GM21619 (cell line): Measurements from ENCODE around the gene TAF4B.
A peak's percentile ranks its signal among the peaks of the same experiment; 100 is the strongest.
"Not testable (repeated sequence)": the region's sequence is repeated elsewhere in the genome, so short reads cannot be mapped to it uniquely, and the experiment has no call there.

Experiments
- ATAC-seq: cut with Tn5 transposase; IDR thresholded peaks from one replicate; pipeline ENCODE4 v1.9.1; 2021; ENCODE audit not compliant: unreplicated experiment

The TAF4B gene

DNA sequence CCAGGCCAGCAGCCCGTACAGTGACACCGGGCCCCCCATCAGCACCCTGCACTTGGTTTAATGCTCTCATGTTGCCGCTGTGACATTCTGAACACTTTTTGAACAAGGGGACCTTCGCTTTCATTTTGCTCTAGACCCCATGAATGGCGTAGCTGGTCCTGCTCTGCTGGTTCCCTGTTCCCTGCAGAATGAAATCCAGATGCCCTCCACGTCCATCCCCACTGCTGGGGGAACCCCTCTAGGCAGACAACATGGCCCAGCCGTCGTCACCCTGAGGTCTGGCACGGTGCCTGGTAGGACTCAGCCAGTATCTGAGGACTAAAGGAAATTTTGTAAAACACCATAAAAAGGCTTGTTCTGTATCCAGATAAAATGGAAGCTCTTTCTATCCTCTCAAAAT lies 193.5 kb downstream of the TAF4B start:
- no peak for ATAC-seq

DNA sequence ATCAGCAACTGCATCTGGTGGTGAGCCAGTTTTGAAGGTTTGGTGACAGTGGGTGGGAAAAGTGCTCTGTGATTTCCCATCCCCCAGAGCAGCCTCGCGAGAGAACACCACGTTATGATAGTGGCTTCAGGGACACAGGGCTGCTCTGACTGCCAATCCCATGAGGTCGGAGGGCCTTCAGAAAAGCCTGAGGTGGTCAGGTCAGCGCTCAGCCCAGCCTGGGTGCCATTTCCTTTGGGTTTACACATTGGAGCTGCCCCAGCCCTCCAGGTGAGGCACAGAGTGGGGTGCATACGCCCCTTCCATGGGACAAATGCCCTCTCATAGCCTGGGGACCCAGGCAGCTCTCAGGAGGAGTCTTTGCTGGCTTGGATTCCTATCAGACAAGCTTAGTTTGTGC lies 195.3 kb downstream of the TAF4B start:
- no peak for ATAC-seq

DNA sequence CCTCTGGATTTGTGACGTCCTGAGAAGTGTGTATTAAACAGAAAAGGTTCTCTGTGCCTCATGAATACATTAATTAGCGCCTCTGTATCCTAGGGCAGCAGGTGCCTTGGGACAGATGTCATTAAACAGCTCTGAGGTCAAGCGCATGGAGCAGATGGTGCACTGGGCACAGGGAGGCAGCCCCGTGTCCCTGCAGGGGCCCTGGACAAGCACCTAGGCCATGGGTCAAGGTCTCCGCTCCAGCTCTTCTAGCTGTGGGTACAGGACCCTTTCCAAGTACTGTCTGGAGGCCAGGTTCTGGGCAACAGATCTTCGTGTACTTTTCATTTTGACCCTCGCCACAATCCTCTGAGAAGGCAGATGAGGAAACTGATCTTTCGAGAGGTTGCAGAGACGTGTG lies 195.7 kb downstream of the TAF4B start:
- ATAC-seq, result no peak

GRCh38 chr18:26422472-26423162 lies 196.4 kb downstream of the TAF4B start:
- ATAC-seq, result peak; percentile 83

DNA sequence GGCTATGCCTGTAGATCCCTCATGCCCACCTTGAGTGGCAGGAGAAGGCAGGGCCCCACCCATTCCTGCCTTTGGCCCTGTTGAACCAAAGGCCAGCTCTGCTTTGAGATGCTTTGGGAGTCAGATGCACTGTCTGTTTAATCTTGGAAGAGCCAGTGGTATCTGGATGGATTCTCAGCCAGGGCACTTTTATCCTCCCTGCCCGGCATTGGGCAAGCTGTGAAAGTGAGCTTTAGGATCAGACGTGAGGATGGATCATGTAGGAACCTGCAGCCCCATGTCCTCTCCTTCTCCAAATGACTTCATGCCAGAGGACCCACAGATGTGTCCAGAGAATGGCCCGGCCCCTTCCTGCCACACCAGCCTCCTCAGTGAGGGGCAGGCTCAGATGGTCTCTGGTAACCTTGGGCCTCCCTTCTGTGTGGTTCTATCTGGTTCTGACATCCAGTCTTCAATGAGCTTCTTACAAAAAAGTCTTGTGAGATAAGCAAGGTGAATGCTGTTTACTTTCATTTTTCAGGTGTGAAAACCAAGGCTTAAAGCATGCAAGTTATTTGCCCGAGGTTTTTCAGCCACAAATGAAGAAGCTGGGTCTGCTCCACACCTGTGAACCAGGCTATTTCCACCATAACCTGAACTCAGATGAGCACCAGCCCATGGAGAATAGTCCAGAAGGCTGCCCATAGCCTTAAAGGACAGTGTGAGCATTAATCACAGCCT lies 198.3 kb downstream of the TAF4B start:
- no peak for ATAC-seq

- no peak for ATAC-seq
Observed at GRCh38 chr18:26425148-26425531, 198.9 kb downstream of the TAF4B start.

GRCh38 chr18:26429535-26430226 lies 203.4 kb downstream of the TAF4B start:
- ATAC-seq, result no peak

DNA sequence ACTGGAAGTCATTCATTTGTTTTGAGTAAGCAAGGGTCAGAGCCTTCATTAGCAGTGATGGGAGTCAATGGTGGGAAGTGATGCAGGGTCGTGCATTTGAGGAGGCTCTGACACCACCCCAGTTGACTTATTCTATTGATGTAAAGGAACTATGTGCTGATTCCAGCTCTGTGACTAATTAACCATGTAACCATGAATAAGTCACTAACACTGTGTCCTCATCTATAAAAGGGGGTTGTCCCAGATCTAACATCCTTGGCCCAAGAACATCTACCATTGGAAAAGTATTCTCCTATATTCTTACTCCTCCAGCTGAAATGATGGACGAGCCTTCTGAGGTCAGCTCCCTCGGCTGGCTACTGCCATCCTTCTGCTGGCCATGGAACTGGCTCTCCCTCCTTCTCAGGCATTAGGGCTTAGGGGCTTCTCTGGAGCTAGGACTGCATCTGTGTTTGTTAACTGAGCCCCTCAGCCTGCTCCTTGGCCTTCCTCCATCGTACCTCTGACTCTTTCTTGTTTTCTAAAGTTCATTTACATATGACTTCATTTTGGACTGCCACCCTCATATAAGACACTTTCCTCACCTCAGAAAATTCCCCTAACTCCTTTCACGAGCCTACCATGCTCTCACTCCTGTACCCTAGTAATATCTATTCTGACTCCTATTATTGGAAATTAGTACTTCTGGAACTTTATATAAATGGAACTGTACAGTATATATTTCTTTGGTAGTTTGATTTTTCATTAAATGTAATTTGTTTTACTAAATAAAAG lies 206.6 kb downstream of the TAF4B start:
- ATAC-seq, result no peak

DNA sequence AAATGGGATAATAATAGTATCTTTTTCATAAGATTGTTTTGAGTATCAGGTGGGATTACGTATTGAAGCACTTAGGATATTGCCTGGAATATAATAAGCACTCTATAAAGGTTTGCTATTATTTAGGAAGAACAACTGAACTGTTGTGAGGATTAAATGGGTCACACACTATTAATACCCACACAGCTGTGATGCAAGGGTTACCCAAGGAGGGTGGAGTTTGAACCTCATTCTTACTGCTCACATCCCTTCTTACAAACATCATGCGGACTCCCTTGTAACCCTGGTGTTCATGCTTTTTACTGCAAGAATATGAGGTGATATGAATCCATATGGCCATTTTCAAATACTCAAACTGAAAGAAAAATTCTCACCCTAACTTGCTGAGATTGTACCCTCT lies 208.6 kb downstream of the TAF4B start:
- no peak for ATAC-seq

- ATAC-seq, result no peak
Observed at GRCh38 chr18:26435415-26436095, 209.3 kb downstream of the TAF4B start.

GRCh38 chr18:26436176-26437051 lies 210.2 kb downstream of the TAF4B start:
- ATAC-seq, result no peak

DNA sequence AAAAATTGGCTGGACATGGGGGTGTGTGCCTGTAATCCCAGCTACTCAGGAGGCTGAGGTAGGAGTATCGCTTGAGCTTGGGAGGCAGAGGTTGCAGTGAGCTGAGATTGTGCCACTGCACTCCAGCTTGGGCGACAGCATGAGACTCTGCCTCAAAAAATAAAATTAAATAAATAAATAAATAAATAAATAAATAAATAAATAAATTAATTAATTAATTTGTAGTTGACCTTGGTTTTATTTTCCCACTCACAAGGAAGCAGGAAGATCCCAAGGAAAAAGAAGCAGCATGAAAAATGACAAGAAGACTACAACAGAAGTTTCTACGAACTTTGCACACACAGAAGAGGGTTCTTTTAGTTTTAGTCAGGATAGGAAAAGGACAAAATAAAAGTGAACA lies 211.4 kb downstream of the TAF4B start:
- ATAC-seq, result not testable (repeated sequence)

- peak; percentile 99 for ATAC-seq
Observed at GRCh38 chr18:26438980-26439379, 212.7 kb downstream of the TAF4B start.

- no peak for ATAC-seq
Observed at GRCh38 chr18:26439537-26439936, 213.3 kb downstream of the TAF4B start.

GRCh38 chr18:26440644-26441043 lies 214.4 kb downstream of the TAF4B start:
- no peak for ATAC-seq
